Activated naive CD4-positive, alpha-beta T cell treated with anti-CD3 and anti-CD28 coated beads, Interleukin-2, amount 50 U/mL, for 72 hours (primary cell): Measurements from ENCODE around the gene MALL. TPM values are rescaled to one million over a fixed set of nuclear protein-coding genes. Genes with fewer than 3 reads are reported as not detected.
"Not testable (repeated sequence)": the region's sequence is repeated elsewhere in the genome, so short reads cannot be mapped to it uniquely, and the experiment has no call there.

Source experiments
- ATAC-seq, 2 donors: fragments of 150-1000 bp; cut with Tn5 transposase; 2 replicates each; pipeline ENCODE4 v1.10.0; 2021; ENCODE audit warnings: mild to moderate bottlenecking in 2 of 2, moderate library complexity in 2 of 2
- DNase-seq, 2 donors: peaks; one replicate each; pipeline ENCODE4 v3.0.0; 2021 to 2022; ENCODE audit warnings: low spot score in 2 of 2
- H3K27ac Mint-ChIP-seq, 2 donors: one replicate each; pipeline ENCODE4 v1.8.0; 2022; ENCODE audit warnings: mild to moderate bottlenecking in 2 of 2, mixed read lengths in 2 of 2
- H3K36me3 Mint-ChIP-seq, 2 donors: one replicate each; pipeline ENCODE4 v1.8.0; 2022; ENCODE audit warnings: mixed read lengths in 2 of 2
- H3K9me3 Mint-ChIP-seq, 2 donors: one replicate each; pipeline ENCODE4 v1.8.0; 2022; ENCODE audit warnings: mixed read lengths in 2 of 2
- total RNA-seq, 2 donors: library from RNA; stranded (reverse); gene quantifications; one replicate each; pipeline ENCODE4 v1.2.3, GENCODE V29; 2022

MALL gene
- total RNA-seq: not detected

- H3K9me3 Mint-ChIP-seq: peaks cover 0 to 5% of the 10 kb centered on the region in 2 donors
- H3K36me3 Mint-ChIP-seq: peaks cover 0 to 7% of the 10 kb centered on the region in 2 donors
- DNase-seq: no peak
- no peak for ATAC-seq
- H3K27ac Mint-ChIP-seq: no peak within 1 kb of the TSS
Measured at GRCh38 chr2:110115291-110116032, at the start of gene MALL. Gene MALL (minus strand): TSS chr2:110115822. CDS start chr2:110115792, 30 bp downstream.

- H3K36me3 Mint-ChIP-seq: peaks cover 25 to 41% of the 10 kb centered on the region in 2 donors
- DNase-seq: no peak
- peak; percentile 77 to 81 for ATAC-seq
- H3K9me3 Mint-ChIP-seq: peaks cover 12 to 24% of the 10 kb centered on the region in 2 donors
- no peak overlapping the region for H3K27ac Mint-ChIP-seq
Measured at GRCh38 chr2:110157153-110157793, 41.7 kb upstream of the MALL start.

GRCh38 chr2:110154828-110155227, 39.2 kb upstream of the MALL start:
- H3K27ac Mint-ChIP-seq, DNase-seq, ATAC-seq: not testable (repeated sequence)
- H3K36me3 Mint-ChIP-seq: peaks cover 25 to 47% of the 10 kb centered on the region in 2 donors
- peaks cover 15 to 24% of the 10 kb centered on the region in 2 donors for H3K9me3 Mint-ChIP-seq

GRCh38 chr2:110154188-110154587, 38.6 kb upstream of the MALL start:
- H3K27ac Mint-ChIP-seq, DNase-seq, ATAC-seq: not testable (repeated sequence)
- Mint-ChIP-seq H3K9me3 (peaks cover 15 to 24% of the 10 kb centered on the region in 2 donors), H3K36me3 (peaks cover 25 to 47% of the 10 kb centered on the region in 2 donors)

- ATAC-seq: no peak
- DNase-seq: no peak
- no peak overlapping the region for H3K27ac Mint-ChIP-seq
- H3K36me3 Mint-ChIP-seq: peaks cover 25 to 53% of the 10 kb centered on the region in 2 donors
- H3K9me3 Mint-ChIP-seq: peaks cover 15 to 24% of the 10 kb centered on the region in 2 donors
Measured at GRCh38 chr2:110153416-110153815, 37.8 kb upstream of the MALL start.

GRCh38 chr2:110152943-110153342, 37.3 kb upstream of the MALL start:
- Mint-ChIP-seq H3K27ac (no peak overlapping the region), H3K36me3 (peaks cover 25 to 58% of the 10 kb centered on the region in 2 donors), H3K9me3 (peaks cover 15 to 24% of the 10 kb centered on the region in 2 donors)
- ATAC-seq (no peak), DNase-seq (no peak)

- Mint-ChIP-seq H3K9me3 (peaks cover 11 to 16% of the 10 kb centered on the region in 2 donors), H3K36me3 (peaks cover 8 to 46% of the 10 kb centered on the region in 2 donors), H3K27ac (peak overlapping the region; percentile 1 to 78)
- ATAC-seq (peak; percentile 90 to 92), DNase-seq (no peak)
Measured at GRCh38 chr2:110149330-110150220, 34.0 kb upstream of the MALL start.

GRCh38 chr2:110146945-110147332, 31.3 kb upstream of the MALL start:
- no peaks in the 10 kb centered on the region for H3K9me3 Mint-ChIP-seq
- H3K36me3 Mint-ChIP-seq: peaks cover 0 to 20% of the 10 kb centered on the region in 2 donors
- ATAC-seq (peak in 1 of 2 donors; percentile 50), DNase-seq (no peak)
- no peak overlapping the region for H3K27ac Mint-ChIP-seq

GRCh38 chr2:110146183-110146944, 30.7 kb upstream of the MALL start:
- peaks cover 0 to 17% of the 10 kb centered on the region in 2 donors for H3K36me3 Mint-ChIP-seq
- no peak overlapping the region for H3K27ac Mint-ChIP-seq
- no peaks in the 10 kb centered on the region for H3K9me3 Mint-ChIP-seq
- ATAC-seq (no peak), DNase-seq (no peak)

GRCh38 chr2:110143982-110144381, 28.4 kb upstream of the MALL start:
- Mint-ChIP-seq H3K9me3 (no peaks in the 10 kb centered on the region), H3K36me3 (peaks cover 0 to 16% of the 10 kb centered on the region in 2 donors), H3K27ac (no peak overlapping the region)
- no peak for DNase-seq
- ATAC-seq: no peak

GRCh38 chr2:110140401-110140800, 24.8 kb upstream of the MALL start:
- Mint-ChIP-seq H3K27ac (peak overlapping the region in 1 of 2 donors; percentile 52), H3K36me3 (no peaks in the 10 kb centered on the region), H3K9me3 (no peaks in the 10 kb centered on the region)
- ATAC-seq: no peak
- DNase-seq: no peak

- peaks cover 0 to 6% of the 10 kb centered on the region in 2 donors for H3K9me3 Mint-ChIP-seq
- peak overlapping the region in 1 of 2 donors; percentile 84 for H3K27ac Mint-ChIP-seq
- H3K36me3 Mint-ChIP-seq: peaks cover 7 to 20% of the 10 kb centered on the region in 2 donors
- DNase-seq (no peak), ATAC-seq (peak in 1 of 2 donors; percentile 94)
Measured at GRCh38 chr2:110134025-110134424, 18.4 kb upstream of the MALL start.

- DNase-seq (no peak), ATAC-seq (peak in 1 of 2 donors; percentile 19)
- no peak overlapping the region for H3K27ac Mint-ChIP-seq
- peaks cover 0 to 6% of the 10 kb centered on the region in 2 donors for H3K9me3 Mint-ChIP-seq
- peaks cover 7 to 20% of the 10 kb centered on the region in 2 donors for H3K36me3 Mint-ChIP-seq
Measured at GRCh38 chr2:110131166-110131565, 15.5 kb upstream of the MALL start.

GRCh38 chr2:110130757-110131156, 15.1 kb upstream of the MALL start:
- ATAC-seq (no peak), DNase-seq (no peak)
- Mint-ChIP-seq H3K27ac (no peak overlapping the region), H3K9me3 (peaks cover 0 to 6% of the 10 kb centered on the region in 2 donors), H3K36me3 (peaks cover 7 to 20% of the 10 kb centered on the region in 2 donors)

GRCh38 chr2:110126906-110127305, 11.3 kb upstream of the MALL start:
- Mint-ChIP-seq H3K36me3 (peaks cover 1 to 12% of the 10 kb centered on the region in 2 donors), H3K27ac (no peak overlapping the region), H3K9me3 (peaks cover 0 to 6% of the 10 kb centered on the region in 2 donors)
- no peak for ATAC-seq
- no peak for DNase-seq
